Osteocyte (in vitro differentiated cells): ENCODE data around the gene FAM78A. TPM values are rescaled to one million over a fixed set of nuclear protein-coding genes. Genes with fewer than 3 reads are reported as not detected.

Source experiments
- DNase-seq: peaks from one replicate; pipeline ENCODE4 v3.0.0; 2021; ENCODE audit warnings: mixed read lengths; ENCODE audit not compliant: unreplicated experiment; ENCODE audit errors: extremely low spot score
- H3K27ac Mint-ChIP-seq: one replicate; pipeline ENCODE4 v1.8.0; 2021; ENCODE audit warnings: mild to moderate bottlenecking, mixed read lengths; ENCODE audit not compliant: unreplicated experiment
- H3K27me3 Mint-ChIP-seq: one replicate; pipeline ENCODE4 v1.8.0; 2021; ENCODE audit warnings: mixed read lengths; ENCODE audit not compliant: unreplicated experiment
- H3K36me3 Mint-ChIP-seq: one replicate; pipeline ENCODE4 v1.8.0; 2021; ENCODE audit warnings: mixed read lengths; ENCODE audit not compliant: unreplicated experiment
- H3K4me1 Mint-ChIP-seq: one replicate; pipeline ENCODE4 v1.8.0; 2021; ENCODE audit warnings: mixed read lengths; ENCODE audit not compliant: unreplicated experiment
- H3K4me3 Mint-ChIP-seq: one replicate; pipeline ENCODE4 v1.8.0; 2021; ENCODE audit warnings: mild to moderate bottlenecking, moderate library complexity, mixed read lengths; ENCODE audit not compliant: unreplicated experiment
- H3K9me3 Mint-ChIP-seq: one replicate; pipeline ENCODE4 v1.8.0; 2021; ENCODE audit warnings: mixed read lengths; ENCODE audit not compliant: unreplicated experiment
- total RNA-seq: library from RNA; stranded (reverse); gene quantifications from 2 replicates; pipeline ENCODE4 v1.2.1, GENCODE V29; 2021
- TF ChIP-seq, protein P1 (sequence below): fragments of 200-600 bp; sonication (generic); IDR thresholded peaks from 2 replicates; pipeline ENCODE4 v1.5.0; 2021; ENCODE audit warnings: antibody characterized with exemption, mild to moderate bottlenecking, moderate library complexity

FAM78A gene
- total RNA-seq, 1 donor from 2014 or later = 1.0 TPM

GRCh38 chr9:131236161-131236560 is 40.1 kb downstream of the FAM78A start:
- Mint-ChIP-seq H3K4me1 (peaks cover 4% of the 10 kb centered on the region), H3K36me3 (peaks cover 22% of the 10 kb centered on the region), H3K4me3 (no peak overlapping the region), H3K27me3 (no peaks in the 10 kb centered on the region), H3K9me3 (no peaks in the 10 kb centered on the region), H3K27ac (no peak overlapping the region)
- no peak for DNase-seq
- TF ChIP-seq, protein P1, sequence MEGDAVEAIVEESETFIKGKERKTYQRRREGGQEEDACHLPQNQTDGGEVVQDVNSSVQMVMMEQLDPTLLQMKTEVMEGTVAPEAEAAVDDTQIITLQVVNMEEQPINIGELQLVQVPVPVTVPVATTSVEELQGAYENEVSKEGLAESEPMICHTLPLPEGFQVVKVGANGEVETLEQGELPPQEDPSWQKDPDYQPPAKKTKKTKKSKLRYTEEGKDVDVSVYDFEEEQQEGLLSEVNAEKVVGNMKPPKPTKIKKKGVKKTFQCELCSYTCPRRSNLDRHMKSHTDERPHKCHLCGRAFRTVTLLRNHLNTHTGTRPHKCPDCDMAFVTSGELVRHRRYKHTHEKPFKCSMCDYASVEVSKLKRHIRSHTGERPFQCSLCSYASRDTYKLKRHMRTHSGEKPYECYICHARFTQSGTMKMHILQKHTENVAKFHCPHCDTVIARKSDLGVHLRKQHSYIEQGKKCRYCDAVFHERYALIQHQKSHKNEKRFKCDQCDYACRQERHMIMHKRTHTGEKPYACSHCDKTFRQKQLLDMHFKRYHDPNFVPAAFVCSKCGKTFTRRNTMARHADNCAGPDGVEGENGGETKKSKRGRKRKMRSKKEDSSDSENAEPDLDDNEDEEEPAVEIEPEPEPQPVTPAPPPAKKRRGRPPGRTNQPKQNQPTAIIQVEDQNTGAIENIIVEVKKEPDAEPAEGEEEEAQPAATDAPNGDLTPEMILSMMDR = no peak

DNA sequence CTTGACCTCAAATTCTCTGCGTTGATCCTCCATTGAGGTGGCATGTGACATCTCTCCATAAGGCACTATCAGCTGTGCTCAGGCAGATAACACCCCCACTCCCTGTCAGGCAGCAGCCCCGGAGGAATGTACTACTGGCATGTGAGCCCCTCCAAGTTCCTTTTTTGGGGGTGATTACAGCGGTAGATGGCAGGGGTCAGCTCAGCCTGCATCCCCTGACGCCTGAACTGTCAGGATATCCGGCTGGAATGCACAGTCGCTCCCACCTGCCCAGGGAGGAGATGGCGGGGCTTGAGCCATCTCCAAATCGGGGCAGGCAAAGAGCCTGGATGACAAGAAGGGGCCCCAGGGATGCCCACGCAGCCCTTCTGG is 40.8 kb downstream of the FAM78A start:
- no peaks in the 10 kb centered on the region for H3K27me3 Mint-ChIP-seq
- no peak overlapping the region for H3K27ac Mint-ChIP-seq
- TF ChIP-seq, protein P1 = no peak
- H3K9me3 Mint-ChIP-seq = no peaks in the 10 kb centered on the region
- DNase-seq = no peak
- H3K4me3 Mint-ChIP-seq = no peak overlapping the region
- peaks cover 4% of the 10 kb centered on the region for H3K4me1 Mint-ChIP-seq
- peaks cover 25% of the 10 kb centered on the region for H3K36me3 Mint-ChIP-seq

GRCh38 chr9:131234799-131235479 is 41.4 kb downstream of the FAM78A start:
- peaks cover 30% of the 10 kb centered on the region for H3K36me3 Mint-ChIP-seq
- no peak overlapping the region for H3K27ac Mint-ChIP-seq
- H3K27me3 Mint-ChIP-seq = no peaks in the 10 kb centered on the region
- DNase-seq = no peak
- peaks cover 4% of the 10 kb centered on the region for H3K4me1 Mint-ChIP-seq
- no peak overlapping the region for H3K4me3 Mint-ChIP-seq
- TF ChIP-seq, protein P1 = no peak
- no peaks in the 10 kb centered on the region for H3K9me3 Mint-ChIP-seq

GRCh38 chr9:131233995-131234394 is 42.3 kb downstream of the FAM78A start:
- Mint-ChIP-seq H3K4me3 (no peak overlapping the region), H3K36me3 (peaks cover 32% of the 10 kb centered on the region), H3K27me3 (no peaks in the 10 kb centered on the region)

GRCh38 chr9:131233556-131233955 is 42.8 kb downstream of the FAM78A start:
- no peak for DNase-seq
- Mint-ChIP-seq H3K4me3 (no peak overlapping the region), H3K9me3 (no peaks in the 10 kb centered on the region), H3K27ac (no peak overlapping the region), H3K36me3 (peaks cover 32% of the 10 kb centered on the region), H3K27me3 (no peaks in the 10 kb centered on the region), H3K4me1 (peaks cover 4% of the 10 kb centered on the region)
- TF ChIP-seq, protein P1 = no peak

More at GRCh38 chr9:131233995-131234394, 42.3 kb downstream of the FAM78A start:
- H3K9me3 Mint-ChIP-seq = no peaks in the 10 kb centered on the region
- no peak for DNase-seq
- TF ChIP-seq, protein P1 = no peak
- no peak overlapping the region for H3K27ac Mint-ChIP-seq
- peaks cover 4% of the 10 kb centered on the region for H3K4me1 Mint-ChIP-seq
